HCT116 (cell line): ENCODE results near the gene ABCC11. TPM values are rescaled to one million over a fixed set of nuclear protein-coding genes. Genes with fewer than 3 reads are reported as not detected.

Experiments used
- ATAC-seq: fragments of 200-7000 bp; cut with Tn5 transposase; 2 replicates; pipeline ENCODE4 v1.9.1; 2020; ENCODE audit warnings: mild to moderate bottlenecking, moderate library complexity
- BruUV-seq: library from RNA; stranded (reverse); fragments of 400-500 nt; replicated peaks from 2 replicates; lab custom pipeline; 2021; lab: Mats Ljungman, UMichigan
- CTCF ChIA-PET: fragments of 300-600 bp; sonication (Branson Sonifier 250); formaldehyde crosslinking; loops from one replicate; lab custom pipeline; 2021; ENCODE audit warnings: antibody characterized with exemption; lab: Charles Lee
- POLR2A ChIA-PET: fragments of 300-600, 350-600 bp; sonication (Branson Sonifier 250); formaldehyde crosslinking; loops from one replicate; lab custom pipeline; 2021; ENCODE audit warnings: antibody characterized with exemption; lab: Charles Lee
- RAD21 ChIA-PET, 2 experiments: fragments of 300-600 bp; sonication (Branson Sonifier 250); formaldehyde crosslinking; loops; one replicate each; lab custom pipeline; 2023; ENCODE audit warnings: low total read pairs in 2 of 2; ENCODE audit not compliant: uncharacterized antibody in 2 of 2, unreplicated experiment in 2 of 2, low non-redundant PET in 1 of 2; lab: Charles Lee
- DNase-seq: peaks from one replicate; pipeline ENCODE4 v3.0.0-alpha.2; 2010; ENCODE audit warnings: low read depth, low spot score
- H2AFZ ChIP-seq: fragments of 200-600 bp; shearing (Covaris generic), sonication (generic); 2 replicates; pipeline ENCODE4 v1.6.1; 2017; ENCODE audit warnings: low read depth, mixed run types, mixed read lengths, antibody characterized with exemption, low read length; ENCODE audit not compliant: poor library complexity, severe bottlenecking
- H3K27ac ChIP-seq: 2 replicates; pipeline ENCODE4 v1.5.1; 2012; ENCODE audit warnings: low read depth, low read length
- H3K27me3 ChIP-seq: fragments of 200-600 bp; sonication (generic); 2 replicates; pipeline ENCODE4 v1.6.1; 2016; ENCODE audit warnings: mixed run types, low read length, mixed read lengths; ENCODE audit not compliant: insufficient read depth
- H3K36me3 ChIP-seq, 2 experiments: fragments of 200-500 bp in 1 of 2; fragments of 200-600 bp in 1 of 2; sonication (Bioruptor generic) in 1 of 2; sonication (generic) in 1 of 2; 2 replicates each; pipeline versions ENCODE4 v1.5.1 to v1.6.1; 2014 to 2016; ENCODE audit warnings: low read length in 2 of 2, inconsistent platforms in 1 of 2, mixed read lengths in 1 of 2, mixed run types in 1 of 2; ENCODE audit not compliant: insufficient read depth in 2 of 2, control insufficient read depth in 1 of 2
- H3K4me1 ChIP-seq, 2 experiments: fragments of 200-600 bp in 1 of 2; sonication (generic) in 1 of 2; 2 replicates each; pipeline versions ENCODE4 v1.5.1 to v1.6.1; 2012 to 2017; ENCODE audit warnings: low read length in 2 of 2, inconsistent platforms in 1 of 2, mild to moderate bottlenecking in 1 of 2, mixed read lengths in 1 of 2, mixed run types in 1 of 2, moderate library complexity in 1 of 2; ENCODE audit not compliant: insufficient read depth in 2 of 2, control insufficient read depth in 1 of 2
- H3K4me2 ChIP-seq: fragments of 200-600 bp; sonication (generic); 2 replicates; pipeline ENCODE4 v1.6.1; 2017; ENCODE audit warnings: mixed run types, low read length, mixed read lengths
- H3K4me3 ChIP-seq, 2 experiments: fragments of 200-600 bp in 1 of 2; sonication (generic) in 1 of 2; replicated peaks in 1 of 2; 2 replicates each; pipeline ENCODE4 v1.5.1; 2011 to 2016; ENCODE audit warnings: low read length in 2 of 2, control low read depth in 1 of 2, low read depth in 1 of 2, mild to moderate bottlenecking in 1 of 2, mixed read lengths in 1 of 2, mixed run types in 1 of 2
- H3K79me2 ChIP-seq: fragments of 200-600 bp; sonication (generic); 2 replicates; pipeline ENCODE4 v1.6.1; 2017; ENCODE audit warnings: mild to moderate bottlenecking, mixed run types, low read length, moderate library complexity, mixed read lengths; ENCODE audit not compliant: insufficient read depth
- H3K9ac ChIP-seq: fragments of 200-600 bp; sonication (generic); 2 replicates; pipeline ENCODE4 v1.6.1; 2016; ENCODE audit warnings: low read length, mixed read lengths
- H3K9me2 ChIP-seq: fragments of 200-600 bp; sonication (generic), shearing (Covaris generic); 2 replicates; pipeline ENCODE4 v1.6.1; 2017; ENCODE audit warnings: mixed run types, mild to moderate bottlenecking, moderate library complexity; ENCODE audit not compliant: insufficient read depth
- H3K9me3 ChIP-seq, 2 experiments: fragments of 200-500 bp in 1 of 2; fragments of 200-600 bp in 1 of 2; sonication (Bioruptor generic) in 1 of 2; sonication (generic) in 1 of 2; 2 replicates each; pipeline ENCODE4 v1.6.1; 2014 to 2017; ENCODE audit warnings: low read length in 2 of 2, mixed read lengths in 2 of 2, inconsistent platforms in 1 of 2, low read depth in 1 of 2, mild to moderate bottlenecking in 1 of 2, mixed run types in 1 of 2, moderate library complexity in 1 of 2; ENCODE audit not compliant: control insufficient read depth in 1 of 2, insufficient read depth in 1 of 2
- H4K20me1 ChIP-seq: fragments of 200-600 bp; sonication (generic), shearing (Covaris generic); 2 replicates; pipeline ENCODE4 v1.6.1; 2017; ENCODE audit warnings: mixed run types, mild to moderate bottlenecking, moderate library complexity; ENCODE audit not compliant: insufficient read depth
- CBX3 ChIP-seq: IDR thresholded peaks from 2 replicates; pipeline ENCODE4 v1.6.1; 2012; ENCODE audit warnings: low read depth
- ZBTB33 ChIP-seq: IDR thresholded peaks from 2 replicates; pipeline ENCODE4 v1.6.1; 2011; ENCODE audit warnings: mild to moderate bottlenecking, low read length, moderate library complexity; ENCODE audit not compliant: insufficient replicate concordance; ENCODE audit errors: extremely low read depth
- ZFX ChIP-seq: fragments of 450-650 bp; IDR thresholded peaks from 2 replicates; pipeline ENCODE4 v1.6.1; 2017
- intact Hi-C: fragments of 100-400 bp; cut with micrococcal nuclease; formaldehyde crosslinking; loops from 2 replicates; pipeline ENCODE4 v1.10.0; 2022
- total RNA-seq: library from RNA; stranded (reverse); gene quantifications from one replicate; pipeline ENCODE4 v1.2.1, GENCODE V29; 2021; ENCODE audit not compliant: unreplicated experiment

ABCC11 gene
- total RNA-seq, 1 experiment from 2014 or later = 0.54 TPM

- no peak for TF ChIP-seq ZBTB33
Measured at GRCh38 chr16:48246066-48246465, 1.3 kb downstream of the ABCC11 start (continued).

- H3K79me2 ChIP-seq = peaks cover 57% of the 10 kb centered on the region
- TF ChIP-seq ZFX = peak; percentile 68; the same call in 1 of the 2 replicates
- no peak for TF ChIP-seq CBX3
- DNase-seq = no peak
- H2AFZ ChIP-seq = no peak overlapping the region
- peaks cover 15 to 20% of the 10 kb centered on the region in 2 experiments for H3K4me1 ChIP-seq
- H4K20me1 ChIP-seq = no peaks in the 10 kb centered on the region
- H3K27me3 ChIP-seq = no peaks in the 10 kb centered on the region
- no peaks in the 10 kb centered on the region for H3K9me3 ChIP-seq
- POLR2A ChIA-PET = no interaction called here
- CTCF ChIA-PET = no interaction called here
- peak overlapping the region; percentile 89 to 94 for H3K4me3 ChIP-seq
- H3K27ac ChIP-seq = peak overlapping the region; percentile 93
- no peaks in the 10 kb centered on the region for H3K9me2 ChIP-seq
- intact Hi-C loops = loop anchor here (5.0 kb wide), 1 partner anchor 367 kb away; the partner anchor contains the start of gene N4BP1
- RAD21 ChIA-PET = no interaction called here
- H3K36me3 ChIP-seq = 0 out of 4 replicates have a peak, but pooled peaks cover 0 to 2% of the 10 kb centered on the region in 2 experiments
- H3K4me2 ChIP-seq = peak overlapping the region; percentile 99
- BruUV-seq = no TSS peak
- ATAC-seq = no peak
- H3K9ac ChIP-seq = peak overlapping the region; percentile 83
Measured at GRCh38 chr16:48244863-48245195, 2.5 kb downstream of the ABCC11 start.
